ENCODE measurements around the gene SRRM2.

GRCh38 chr16:2702871-2703745 lies 49.3 kb upstream of the SRRM2 start:
- TF ChIP-seq CTCF (IDR thresholded peaks at IDR 0.05) (no peak), POLR2A (IDR thresholded peaks at IDR 0.05) (no peak)
